DMS 273 (cell line): Measurements from ENCODE around the gene UTF1.
"Not testable (repeated sequence)": the region's sequence is repeated elsewhere in the genome, so short reads cannot be mapped to it uniquely, and the experiment has no call there.

Source experiments
- DNase-seq: peaks from one replicate; lab custom pipeline; 2025; ENCODE audit not compliant: unreplicated experiment; lab: John Stamatoyannopoulos, UW

UTF1 gene

DNA sequence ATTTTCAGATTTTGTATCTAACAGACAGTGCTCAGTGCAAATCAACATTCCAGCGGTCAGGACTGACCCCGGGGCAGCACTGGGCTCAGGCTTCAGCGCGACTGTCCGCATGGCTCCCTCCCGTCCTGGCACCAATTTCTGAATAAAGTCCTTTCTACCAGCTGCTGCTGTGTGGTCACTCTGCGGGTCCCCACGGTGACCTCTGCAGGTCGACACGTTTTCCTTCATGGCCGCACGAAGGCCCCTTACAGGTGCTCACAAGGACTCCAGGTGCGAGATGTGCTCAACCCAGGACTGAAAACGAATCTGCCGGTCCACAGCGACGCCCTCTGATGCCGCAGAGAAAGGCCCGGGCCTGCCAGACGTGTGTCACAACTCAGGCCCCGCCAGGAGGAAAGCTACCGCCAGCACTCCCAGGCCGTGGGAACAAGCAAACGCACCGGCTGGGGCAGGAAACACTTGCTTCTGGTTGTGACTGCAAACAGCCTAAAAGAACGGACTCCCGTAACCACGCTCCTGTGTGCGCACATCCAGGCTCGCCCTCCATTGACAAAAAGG lies 3.7 kb upstream of the UTF1 start:
- DNase-seq = no peak

DNA sequence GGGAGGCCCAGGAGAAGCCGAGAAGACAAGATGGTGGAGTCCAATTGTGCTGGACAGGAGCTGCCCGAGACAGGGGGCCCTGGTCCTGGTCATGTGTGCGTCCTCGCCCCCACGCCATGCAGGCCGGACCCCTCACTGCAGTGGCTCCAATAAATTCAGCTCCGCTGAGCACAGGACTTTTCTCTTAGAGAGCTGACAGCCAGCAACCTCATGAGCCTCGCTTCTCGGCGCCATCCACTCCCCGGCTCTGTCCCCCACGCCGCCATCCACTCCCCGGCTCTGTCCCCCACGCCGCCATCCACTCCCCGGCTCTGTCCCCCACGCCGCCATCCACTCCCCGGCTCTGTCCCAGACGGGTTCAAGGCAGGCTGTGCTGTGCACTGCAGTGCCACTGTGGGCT lies 2.8 kb upstream of the UTF1 start:
- no peak for DNase-seq

DNA sequence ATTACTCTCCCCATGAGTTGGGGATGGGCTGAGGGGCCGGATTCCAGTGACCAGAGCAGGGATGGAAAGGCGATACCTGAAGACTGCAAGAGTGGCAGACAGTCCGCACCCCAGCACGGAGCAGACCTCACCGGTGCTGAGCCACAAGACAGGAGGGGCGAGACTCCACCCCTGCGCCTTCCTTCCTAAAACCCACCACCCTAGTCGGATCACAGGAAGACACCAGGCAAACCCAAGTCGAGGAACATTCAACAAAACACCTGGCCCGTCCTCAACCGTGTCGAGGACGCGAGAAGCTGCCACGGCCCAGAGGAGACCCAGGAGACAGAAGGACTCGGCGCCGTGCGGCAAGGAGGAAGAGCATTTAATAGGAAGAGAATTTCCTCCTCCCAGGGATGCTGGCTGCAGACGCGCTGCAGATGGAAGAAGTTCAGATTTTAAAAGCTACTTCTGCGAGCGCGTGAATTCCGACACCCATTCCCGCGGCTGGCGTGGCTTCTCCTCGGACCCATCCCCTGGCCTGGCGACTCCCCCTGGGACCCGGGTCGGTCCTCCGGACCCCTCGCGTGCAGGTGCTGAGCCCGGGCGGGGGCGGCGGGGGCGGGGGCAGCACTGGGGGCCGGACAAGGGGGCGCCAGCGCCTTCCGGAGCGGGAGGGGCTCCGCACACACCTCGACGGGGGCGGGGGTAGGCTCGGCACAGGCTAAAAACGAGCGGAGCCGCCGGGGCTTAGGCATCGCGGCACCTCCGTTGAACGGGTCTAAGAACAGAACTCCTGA lies 563 bp upstream of the UTF1 start:
- DNase-seq = no peak

DNA sequence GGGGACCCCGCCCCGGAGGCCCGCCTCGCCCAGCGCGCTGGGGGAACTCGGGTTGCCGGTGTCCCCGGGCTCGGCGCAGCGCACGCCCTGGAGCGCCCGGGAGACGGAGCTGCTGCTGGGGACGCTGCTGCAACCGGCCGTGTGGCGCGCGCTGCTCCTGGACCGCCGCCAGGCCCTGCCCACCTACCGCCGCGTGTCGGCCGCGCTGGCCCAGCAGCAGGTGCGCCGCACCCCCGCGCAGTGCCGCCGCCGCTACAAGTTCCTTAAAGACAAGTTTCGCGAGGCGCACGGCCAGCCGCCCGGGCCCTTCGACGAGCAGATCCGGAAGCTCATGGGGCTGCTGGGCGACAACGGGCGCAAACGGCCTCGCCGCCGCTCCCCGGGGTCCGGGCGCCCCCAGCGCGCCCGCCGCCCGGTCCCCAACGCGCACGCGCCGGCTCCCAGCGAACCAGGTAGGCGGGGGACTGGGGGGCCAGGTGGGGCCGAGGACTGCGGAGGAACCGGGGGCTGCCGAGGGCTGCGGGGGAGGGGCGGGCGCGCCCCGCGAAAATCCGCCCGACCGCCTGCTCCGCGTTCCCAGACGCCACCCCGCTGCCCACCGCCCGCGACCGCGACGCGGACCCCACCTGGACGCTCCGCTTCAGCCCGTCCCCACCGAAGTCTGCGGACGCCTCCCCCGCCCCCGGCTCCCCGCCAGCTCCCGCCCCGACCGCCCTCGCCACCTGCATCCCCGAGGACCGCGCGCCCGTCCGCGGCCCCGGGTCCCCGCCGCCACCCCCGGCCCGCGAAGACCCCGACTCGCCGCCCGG lies 574 bp downstream of the UTF1 start:
- DNase-seq = peak; percentile 47

DNA sequence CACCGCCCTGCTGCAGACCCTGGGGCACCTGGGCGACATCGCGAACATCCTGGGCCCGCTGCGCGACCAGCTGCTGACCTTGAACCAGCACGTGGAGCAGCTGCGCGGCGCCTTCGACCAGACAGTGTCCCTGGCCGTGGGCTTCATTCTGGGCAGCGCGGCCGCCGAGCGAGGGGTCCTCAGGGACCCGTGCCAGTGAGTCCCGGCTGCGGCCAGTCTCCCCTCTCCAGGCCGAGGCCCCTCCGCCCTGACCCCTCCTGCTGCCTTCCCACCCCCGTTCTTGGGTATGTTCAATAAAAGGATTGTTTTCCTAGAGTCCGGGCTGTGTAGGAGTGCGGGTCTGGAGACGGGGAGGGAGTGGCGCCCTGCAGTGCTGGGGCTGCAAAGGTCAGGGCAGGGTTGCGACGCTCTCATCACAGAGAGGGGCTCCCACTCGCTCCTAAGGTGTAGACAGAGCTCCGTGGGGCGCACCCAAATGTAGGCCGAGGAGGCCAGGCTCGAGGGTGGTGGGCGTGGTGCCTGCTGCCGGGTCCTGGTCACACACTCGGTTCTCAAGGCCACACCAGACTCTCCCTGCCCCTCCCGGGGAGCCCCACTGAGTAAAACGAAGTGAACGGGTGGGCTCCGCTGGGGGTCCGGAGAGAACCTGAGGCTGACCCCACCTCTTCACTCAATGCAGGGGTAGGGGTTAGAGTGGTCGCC lies 1.4 kb downstream of the UTF1 start:
- no peak for DNase-seq

DNA sequence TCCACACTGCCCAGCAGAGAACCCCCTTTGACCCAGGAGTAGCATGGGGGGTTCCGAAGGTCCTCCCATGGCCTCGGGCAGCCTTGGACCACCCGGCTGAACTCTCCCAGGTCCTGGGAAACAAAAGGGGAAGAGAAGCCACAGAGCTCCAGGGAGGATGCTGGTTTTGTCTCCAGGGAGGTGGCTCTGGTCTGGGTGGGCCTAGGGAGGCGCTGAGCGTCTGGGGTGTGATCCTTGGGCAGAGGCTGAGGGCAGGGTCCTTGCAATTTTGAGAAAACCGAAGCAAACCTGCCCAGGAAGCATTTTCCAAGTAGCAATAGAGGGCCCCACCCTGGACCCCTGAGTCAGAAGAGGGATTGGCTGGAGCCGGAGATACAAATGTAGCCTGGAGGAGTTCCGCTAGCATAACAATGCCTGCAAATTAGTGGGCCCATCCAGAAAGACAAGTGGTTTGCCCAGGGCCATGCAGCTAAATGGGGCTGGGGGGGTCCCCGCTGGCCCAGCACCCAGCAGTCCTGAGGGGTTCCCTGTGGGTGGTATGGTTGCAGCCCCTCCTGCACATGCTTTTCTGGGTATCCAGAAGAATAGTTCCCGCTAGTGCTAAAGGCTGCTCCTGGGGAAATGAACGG lies 2.0 kb downstream of the UTF1 start:
- DNase-seq = no peak

DNA sequence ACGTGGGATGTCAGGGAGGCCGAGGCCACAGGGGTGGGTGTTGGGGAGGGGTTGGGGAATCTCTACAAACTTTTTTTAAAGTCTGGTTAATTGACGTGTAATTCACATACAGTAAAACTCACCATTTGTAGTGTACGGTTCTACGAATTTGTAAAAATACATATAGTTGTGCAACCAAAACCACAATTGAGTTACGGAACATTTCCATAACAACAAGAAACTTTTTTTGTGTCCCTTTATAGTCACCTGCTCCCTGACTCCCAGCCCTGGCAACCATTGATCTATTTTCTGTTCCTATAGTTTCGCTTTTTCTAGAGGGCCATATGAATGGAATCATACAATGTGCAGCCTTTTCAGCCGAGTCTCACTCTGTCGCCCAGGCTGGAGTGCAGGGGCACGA lies 4.8 kb downstream of the UTF1 start:
- not testable (repeated sequence) for DNase-seq

DNA sequence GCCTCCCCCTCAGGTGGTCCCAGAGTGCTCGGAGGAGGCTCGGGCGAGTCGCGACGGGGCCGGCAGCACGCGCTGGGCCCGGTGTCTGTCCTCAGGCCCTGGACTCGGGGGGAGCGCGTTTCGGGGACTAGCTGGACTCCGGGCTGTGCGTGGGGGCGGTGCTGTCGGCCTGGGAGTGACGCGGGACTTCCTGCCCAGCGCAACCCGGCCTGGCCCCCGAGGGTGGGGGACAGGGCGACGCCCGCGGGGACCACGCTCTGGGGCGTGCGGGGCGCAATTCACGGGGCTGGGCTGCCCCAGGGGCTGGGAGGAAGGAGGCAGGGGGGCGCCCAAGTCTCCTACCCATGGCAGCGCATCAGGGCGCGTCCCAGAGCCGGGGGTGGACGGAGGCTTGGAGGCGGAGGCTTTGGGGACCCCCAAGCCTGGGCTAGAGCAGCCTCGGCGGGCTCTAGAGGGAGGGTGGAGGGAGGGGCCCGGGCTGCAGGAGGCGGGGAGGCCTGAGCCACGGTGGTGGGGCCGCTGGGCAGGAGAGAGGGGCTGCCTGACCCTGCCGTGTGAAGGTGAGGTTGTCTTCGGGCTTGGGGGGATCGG lies 5.3 kb downstream of the UTF1 start:
- no peak for DNase-seq

DNA sequence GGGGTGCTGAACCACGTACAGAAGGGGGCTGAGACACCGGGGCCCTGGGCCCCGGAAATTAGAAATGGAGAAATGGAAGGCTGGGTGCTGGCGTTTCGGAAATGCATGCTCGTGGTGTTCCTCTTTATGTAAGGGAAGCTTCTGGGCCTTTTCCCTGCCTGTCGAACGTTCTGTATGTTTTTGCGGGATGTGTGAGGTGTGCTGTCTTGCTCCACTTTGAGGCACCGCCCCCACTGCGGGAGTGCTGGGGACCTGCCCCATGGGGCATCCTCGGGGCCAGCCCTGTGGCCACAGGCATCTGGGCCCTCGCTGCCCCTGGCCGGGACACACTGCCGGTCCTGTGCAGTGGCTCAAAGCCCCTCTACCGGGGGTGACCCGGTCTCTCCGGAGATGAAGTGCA lies 5.9 kb downstream of the UTF1 start:
- no peak for DNase-seq

DNA sequence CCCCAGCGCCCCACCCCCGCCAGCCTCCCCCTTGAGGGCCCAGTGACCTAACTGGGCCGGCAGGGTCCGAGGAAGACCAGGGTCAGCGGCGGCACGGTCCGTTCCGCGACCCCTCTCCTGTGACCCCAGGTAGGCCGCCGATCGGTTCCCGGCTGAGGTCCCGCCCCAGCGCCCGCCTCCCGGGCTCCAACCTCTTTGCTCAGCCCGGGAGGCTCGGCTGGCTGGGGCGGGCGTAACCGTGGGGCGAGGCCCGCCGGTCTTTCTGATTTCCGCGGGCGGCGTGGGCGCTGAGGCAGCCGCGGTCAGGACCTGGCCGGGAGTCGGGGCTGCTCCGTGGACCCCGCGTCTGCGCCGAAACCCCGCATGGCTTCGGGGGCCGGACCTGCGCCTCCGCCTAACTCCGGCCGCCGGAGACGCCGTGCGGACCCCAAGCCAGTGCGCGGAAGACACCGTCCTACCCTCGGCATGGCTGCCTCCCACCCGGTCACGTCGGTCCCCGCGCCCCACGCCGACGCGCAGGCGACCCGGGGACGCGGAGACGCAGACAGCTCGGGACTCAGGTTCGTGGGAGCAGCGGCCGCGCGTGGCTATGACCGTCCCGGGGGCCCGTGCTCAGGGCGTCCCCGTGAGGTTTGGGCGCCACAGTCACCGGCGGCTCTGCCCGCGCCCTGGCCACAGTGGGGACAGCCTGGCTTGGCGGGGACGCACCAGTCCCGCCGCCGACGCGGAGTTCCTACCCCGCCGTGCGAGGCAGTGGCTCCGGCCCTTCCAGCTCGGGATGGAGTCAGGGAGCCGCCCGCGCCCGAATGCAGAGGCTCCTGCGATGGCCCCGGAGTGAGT lies 6.6 kb downstream of the UTF1 start:
- DNase-seq = no peak

DNA sequence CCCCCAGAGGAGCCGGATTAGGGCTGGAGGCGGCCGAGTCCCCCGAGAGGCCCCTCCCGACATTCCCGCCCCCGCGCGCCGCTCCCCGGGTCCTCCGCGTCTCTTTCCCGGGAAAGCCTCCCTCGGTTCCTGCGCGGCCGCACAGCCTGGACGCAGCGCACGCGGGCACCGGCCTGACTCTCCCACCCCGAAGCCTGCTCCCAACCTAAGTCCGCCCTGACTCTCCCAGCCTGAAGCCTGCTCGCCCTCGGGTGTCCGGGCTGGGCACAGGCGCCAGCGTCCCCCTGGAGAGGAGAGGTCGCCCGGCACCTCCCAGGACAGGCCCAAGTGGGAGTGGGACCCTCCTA lies 7.2 kb downstream of the UTF1 start:
- DNase-seq = no peak

DNA sequence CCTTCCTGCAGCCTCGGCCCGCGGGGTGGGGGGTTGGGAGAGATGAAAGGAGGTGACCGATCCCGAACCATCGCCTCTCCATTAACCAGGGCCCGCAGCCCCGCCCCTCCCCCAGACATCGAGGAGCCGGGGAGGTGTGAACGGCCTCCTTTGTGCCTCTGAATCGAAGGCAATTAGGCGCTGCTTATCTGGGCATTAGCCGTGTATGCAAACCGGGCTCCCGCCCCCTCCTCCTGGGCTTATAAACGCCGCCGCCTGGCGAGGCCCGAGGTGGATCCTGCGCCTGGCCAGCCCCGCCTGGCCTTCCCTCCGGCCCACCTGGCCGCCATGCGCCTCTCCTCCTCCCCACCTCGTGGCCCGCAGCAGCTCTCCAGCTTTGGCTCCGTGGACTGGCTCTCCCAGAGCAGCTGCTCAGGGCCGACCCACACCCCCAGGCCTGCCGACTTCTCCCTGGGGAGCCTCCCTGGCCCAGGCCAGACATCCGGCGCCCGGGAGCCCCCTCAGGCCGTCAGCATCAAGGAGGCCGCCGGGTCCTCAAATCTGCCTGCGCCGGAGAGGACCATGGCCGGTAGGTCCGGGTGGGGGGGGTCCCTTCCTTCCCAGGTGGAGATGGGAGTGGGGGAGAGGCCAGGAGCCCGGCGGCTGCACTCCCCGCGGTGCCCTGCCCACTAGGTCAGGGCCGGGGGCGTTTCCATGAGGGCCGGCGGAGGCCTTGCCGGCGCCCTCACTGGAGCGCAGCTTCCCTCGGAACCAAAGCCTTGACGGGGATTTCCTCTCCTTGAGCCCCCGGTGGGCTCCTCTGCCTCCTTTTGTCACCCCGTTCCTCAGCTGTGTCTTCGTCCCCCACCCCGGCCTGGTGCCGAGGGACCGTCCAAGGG lies 7.8 kb downstream of the UTF1 start, which contains the start of gene VENTX:
TSS of gene VENTX (plus strand) at position 268 of the 878 bp plus-strand sequence. CDS start at position 328, 60 bp downstream.
- DNase-seq = peak; percentile 39

DNA sequence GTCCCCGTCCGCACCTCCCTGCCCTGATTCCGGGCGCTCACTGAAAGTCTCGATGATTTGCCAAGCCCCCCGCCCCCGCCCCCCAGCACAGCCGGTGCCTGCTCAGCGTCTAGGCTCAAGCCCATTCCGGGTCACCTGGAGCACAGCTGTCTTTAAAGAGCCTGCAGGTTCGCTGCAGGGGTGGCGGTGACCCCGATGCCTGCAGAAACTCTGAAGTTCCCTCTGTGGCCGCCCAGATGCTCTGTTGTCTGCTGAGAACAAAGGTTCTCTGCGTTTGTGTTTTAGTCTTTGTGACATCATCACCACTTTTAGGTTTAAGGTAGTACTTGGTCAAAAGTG lies 8.4 kb downstream of the UTF1 start:
- no peak for DNase-seq

DNA sequence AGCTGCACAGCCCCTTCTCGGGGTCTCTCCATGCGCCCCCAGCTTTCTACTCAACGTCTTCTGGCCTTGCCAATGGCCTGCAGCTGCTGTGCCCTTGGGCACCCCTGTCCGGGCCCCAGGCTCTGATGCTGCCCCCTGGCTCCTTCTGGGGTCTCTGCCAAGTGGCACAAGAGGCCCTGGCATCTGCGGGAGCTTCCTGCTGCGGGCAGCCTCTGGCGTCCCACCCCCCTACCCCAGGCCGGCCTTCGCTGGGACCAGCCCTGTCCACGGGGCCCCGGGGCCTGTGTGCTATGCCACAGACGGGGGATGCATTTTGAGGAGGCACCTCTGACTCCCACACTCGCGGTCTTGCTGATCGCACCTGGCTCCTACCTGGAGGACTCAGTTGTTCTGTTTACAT lies 10.0 kb downstream of the UTF1 start:
- no peak for DNase-seq

DNA sequence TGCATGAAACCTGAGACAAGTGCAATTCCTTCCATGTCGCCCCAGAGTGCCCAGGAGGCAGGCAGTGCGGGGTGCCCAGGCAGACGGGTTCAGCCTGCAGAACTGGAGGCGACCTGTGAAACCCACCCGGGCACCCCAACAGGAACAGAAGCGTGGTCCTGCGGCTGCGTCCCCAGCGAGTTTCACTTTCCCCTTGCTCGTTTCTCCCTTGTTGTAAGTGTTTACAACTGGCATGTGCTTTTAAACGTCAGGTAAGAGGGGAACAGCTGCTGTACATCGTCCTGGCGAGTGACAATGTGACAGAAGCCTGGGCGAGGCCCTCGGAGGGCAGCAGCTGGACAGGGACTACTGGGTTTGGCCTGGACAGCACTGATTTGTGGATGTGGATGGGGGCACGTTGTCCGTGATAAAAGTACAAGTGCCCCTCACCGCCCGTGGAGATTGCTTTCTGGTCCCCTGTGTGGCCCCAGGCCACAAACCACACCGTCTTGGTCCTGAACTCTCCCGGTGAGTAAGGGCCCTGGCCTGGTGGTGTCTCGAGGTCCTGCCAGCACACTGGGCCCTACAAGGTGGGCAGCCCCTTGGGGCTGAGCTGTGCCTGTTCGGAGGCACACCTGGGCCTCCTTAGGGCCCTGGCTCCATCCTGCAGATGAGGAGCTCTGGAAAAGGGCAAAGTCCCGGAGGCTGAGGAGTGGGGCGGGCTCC lies 11.6 kb downstream of the UTF1 start:
- DNase-seq = no peak

DNA sequence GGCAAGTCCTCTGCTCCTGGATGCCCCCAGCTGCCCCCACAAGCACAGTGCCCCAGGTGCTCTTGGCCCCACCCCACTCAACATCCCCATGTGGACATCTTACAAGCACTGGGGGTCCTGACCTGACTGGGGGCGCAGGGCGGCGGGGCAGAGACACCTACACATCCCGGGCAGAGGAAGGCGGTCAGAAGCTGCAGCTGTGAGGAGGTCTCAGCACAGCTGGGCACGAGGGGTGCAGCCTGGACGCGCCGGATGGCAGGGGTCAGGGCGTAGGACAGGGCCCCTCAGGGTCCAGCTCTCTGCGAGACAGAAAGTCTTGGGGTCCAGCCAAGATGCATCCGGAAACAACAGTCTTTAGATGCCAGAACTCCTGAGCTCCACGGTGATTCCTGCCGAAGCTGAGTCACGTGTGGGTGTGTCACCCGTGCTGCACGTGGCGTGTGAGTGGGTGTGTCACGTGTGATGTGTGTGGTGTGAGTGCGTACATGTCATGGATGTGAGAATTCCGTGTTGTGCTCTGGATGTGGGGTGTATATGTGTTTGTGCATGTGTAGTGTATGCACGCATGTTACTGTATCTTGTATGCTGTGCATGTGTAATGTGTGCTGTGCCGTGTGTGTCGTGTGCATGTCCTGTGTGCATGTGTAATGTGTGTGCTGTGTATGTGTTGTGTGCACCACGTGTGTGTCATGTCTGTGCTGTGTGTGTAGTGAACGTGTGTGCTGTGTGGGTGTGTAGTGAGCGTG lies 12.8 kb downstream of the UTF1 start:
- no peak for DNase-seq

DNA sequence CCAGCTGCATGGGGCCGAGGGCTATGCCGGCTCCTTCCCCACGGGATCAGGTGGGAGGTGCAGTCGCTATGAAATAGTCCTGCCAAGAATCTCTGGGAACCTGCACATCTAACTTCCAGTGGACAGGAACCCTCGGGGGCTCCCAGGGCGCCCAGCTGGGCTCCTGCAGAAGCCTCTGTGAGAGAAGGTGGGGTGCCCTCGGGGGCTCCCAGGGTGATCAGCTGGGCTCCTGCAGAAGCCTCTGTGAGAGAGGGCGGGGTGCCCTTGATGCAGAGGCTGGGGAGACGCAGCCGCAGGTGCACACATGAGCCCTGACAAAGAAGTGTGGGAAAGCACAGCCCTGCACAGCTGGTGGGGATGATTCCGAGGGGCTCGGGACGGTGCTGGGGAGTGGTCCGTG lies 13.6 kb downstream of the UTF1 start:
- DNase-seq = no peak
